ENCODE results near the gene SCAANT1. TPM values are rescaled to one million over a fixed set of nuclear protein-coding genes. Genes with fewer than 3 reads are reported as not detected.

SCAANT1 gene
- total and polyA plus RNA-seq, 2 of the 8 experiments (the other 6 are each of a cell fraction or from before 2014, with no cell fraction given), result not detected

DNA sequence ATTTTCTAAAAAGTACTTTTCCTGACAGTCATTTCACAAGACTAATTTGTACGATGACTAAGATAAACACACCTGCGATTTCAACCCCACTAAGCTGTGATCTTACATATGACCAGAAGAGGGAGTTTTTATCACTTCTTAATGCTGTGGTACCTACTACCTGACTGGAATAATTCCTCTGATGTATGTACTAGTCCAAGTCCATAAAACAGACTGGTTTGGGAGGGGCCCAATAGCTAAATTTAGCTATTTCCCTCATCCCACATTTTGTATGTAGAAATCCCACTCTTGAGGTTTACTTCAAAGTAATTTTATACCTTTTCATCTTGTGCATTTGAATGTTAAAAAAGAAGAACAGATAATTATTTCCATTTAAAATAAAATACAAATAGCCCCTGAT lies 49.7 kb upstream of the SCAANT1 start:
- no peak overlapping the region for H4K5ac ChIP-seq (ENCODE audit: insufficient read length, low read depth, low read length)
- no peak overlapping the region for H3K4me2 ChIP-seq (ENCODE audit: insufficient read depth in 1 of 2, low read depth in 2 of 2, low read length in 2 of 2)
- no peak overlapping the region for H3K27ac ChIP-seq (ENCODE audit: low read depth, low read length)
- H3K79me2 ChIP-seq (ENCODE audit: control insufficient read depth in 1 of 2, insufficient read depth in 2 of 2, low read length in 2 of 2), result peaks cover 0 to 2% of the 10 kb centered on the region in 2 experiments; a peak in 1 of 4 replicates
- H2BK5ac ChIP-seq (ENCODE audit: low read depth, low read length), result no peak overlapping the region
- H3K4ac ChIP-seq (replicated peaks; ENCODE audit: insufficient read length, low read depth, low read length), result no peak overlapping the region
- ChIA-PET POLR2A (ENCODE audit: partially characterized antibody) (interaction anchor here (1.5 kb wide), 1 partner anchor 47 kb away, joined by 4 read pairs; no protein-coding TSS in a partner anchor), CTCF (ENCODE audit: partially characterized antibody) (interaction anchor here (0.8 to 9.3 kb wide), 14 partner anchors 9 to 117 kb away, joined by 3 to 115 read pairs (median 6); no protein-coding TSS in a partner anchor)
- peak; percentile 25 to 49; a peak in 3 of 4 replicates for TF ChIP-seq RAD21 (IDR thresholded peaks at IDR 0.05 in 1 of 2, conservative IDR thresholded peaks at IDR 0.05 in 1 of 2; ENCODE audit: low read depth in 2 of 2, low read length in 2 of 2)
- 0 out of 2 replicates have a peak, but pooled peaks have one; percentile 20 for TF ChIP-seq MAFK (IDR thresholded peaks at IDR 0.05; ENCODE audit: low read depth, low read length)
- no peak for TF ChIP-seq JUND (IDR thresholded peaks at IDR 0.05; ENCODE audit: low read length)
- TF ChIP-seq, protein P1, sequence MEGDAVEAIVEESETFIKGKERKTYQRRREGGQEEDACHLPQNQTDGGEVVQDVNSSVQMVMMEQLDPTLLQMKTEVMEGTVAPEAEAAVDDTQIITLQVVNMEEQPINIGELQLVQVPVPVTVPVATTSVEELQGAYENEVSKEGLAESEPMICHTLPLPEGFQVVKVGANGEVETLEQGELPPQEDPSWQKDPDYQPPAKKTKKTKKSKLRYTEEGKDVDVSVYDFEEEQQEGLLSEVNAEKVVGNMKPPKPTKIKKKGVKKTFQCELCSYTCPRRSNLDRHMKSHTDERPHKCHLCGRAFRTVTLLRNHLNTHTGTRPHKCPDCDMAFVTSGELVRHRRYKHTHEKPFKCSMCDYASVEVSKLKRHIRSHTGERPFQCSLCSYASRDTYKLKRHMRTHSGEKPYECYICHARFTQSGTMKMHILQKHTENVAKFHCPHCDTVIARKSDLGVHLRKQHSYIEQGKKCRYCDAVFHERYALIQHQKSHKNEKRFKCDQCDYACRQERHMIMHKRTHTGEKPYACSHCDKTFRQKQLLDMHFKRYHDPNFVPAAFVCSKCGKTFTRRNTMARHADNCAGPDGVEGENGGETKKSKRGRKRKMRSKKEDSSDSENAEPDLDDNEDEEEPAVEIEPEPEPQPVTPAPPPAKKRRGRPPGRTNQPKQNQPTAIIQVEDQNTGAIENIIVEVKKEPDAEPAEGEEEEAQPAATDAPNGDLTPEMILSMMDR (IDR thresholded peaks at IDR 0.05; ENCODE audit: control extremely low read depth in 1 of 3, insufficient read depth in 1 of 3, low read depth in 1 of 3, low read length in 3 of 3), result peak in 2 of 3 experiments; percentile 26 to 64; a peak in 2 of 4 replicates
- no peaks in the 10 kb centered on the region for H3K36me3 ChIP-seq (ENCODE audit: control insufficient read depth in 2 of 4, insufficient read depth in 4 of 4, low read length in 3 of 4)
- 78% methylated on average over 2 of the region's 2 CpGs; no CpG with 5 or more reads in 1 of the 2 experiments for WGBS, 2 experiments (ENCODE audit: extremely low coverage in 1 of 2, insufficient coverage in 1 of 2, insufficient read length in 1 of 2, insufficient replicate concordance in 2 of 2, low coverage in 1 of 2, low lambda C conversion rate in 2 of 2, missing lambda C conversion rate in 1 of 2)
- DNase-seq (ENCODE audit: low read depth in 1 of 2, low spot score in 2 of 2) (no peak), FAIRE-seq (peak; percentile 71)
- no peak overlapping the region for H2BK15ac ChIP-seq (ENCODE audit: low read length)
- no peaks in the 10 kb centered on the region for H3K27me3 ChIP-seq (replicated peaks in 1 of 4; ENCODE audit: control insufficient read depth in 3 of 4, extremely low read depth in 1 of 4, insufficient read depth in 3 of 4, low read length in 3 of 4)
- no peak overlapping the region for H2BK12ac ChIP-seq (ENCODE audit: low read depth, low read length)
- no peak overlapping the region for H2BK120ac ChIP-seq (replicated peaks; ENCODE audit: low read depth, low read length)
- no peak overlapping the region for H3K56ac ChIP-seq (replicated peaks; ENCODE audit: insufficient read length, low read depth, low read length)
- H2BK20ac ChIP-seq (ENCODE audit: low read length), result no peak overlapping the region
- no peak overlapping the region for H2AFZ ChIP-seq (ENCODE audit: low read length)
- H3K4me1 ChIP-seq (replicated peaks in 1 of 4; ENCODE audit: control insufficient read depth in 3 of 4, insufficient read depth in 4 of 4, low read length in 3 of 4), result peaks cover 4 to 18% (median 9%) of the 10 kb centered on the region in 4 experiments; a peak in 6 of 7 replicates
- no peaks in the 10 kb centered on the region for H3K23me2 ChIP-seq (ENCODE audit: low read depth, low read length)
- no peak overlapping the region for H3K23ac ChIP-seq (ENCODE audit: insufficient read length)
- H4K91ac ChIP-seq (replicated peaks; ENCODE audit: insufficient read length, low read length), result no peak overlapping the region
- H3K14ac ChIP-seq (ENCODE audit: insufficient read length), result no peak overlapping the region
- peaks cover 0 to 2% of the 10 kb centered on the region in 2 experiments for H4K20me1 ChIP-seq (replicated peaks in 1 of 2; ENCODE audit: control insufficient read depth in 1 of 2, insufficient read depth in 2 of 2, low read length in 2 of 2)
- H3K9me3 ChIP-seq (ENCODE audit: insufficient read depth in 2 of 2, low read depth in 1 of 2, low read length in 1 of 2), result no peaks in the 10 kb centered on the region
- no peak overlapping the region for H2AK5ac ChIP-seq (ENCODE audit: low read depth, low read length)
- H3K79me1 ChIP-seq (ENCODE audit: low read depth, low read length), result no peaks in the 10 kb centered on the region
- H3K9ac ChIP-seq (replicated peaks in 1 of 4; ENCODE audit: extremely low read depth in 1 of 4, low read depth in 3 of 4, low read length in 3 of 4), result no peak overlapping the region
- H3K4me3 ChIP-seq (ENCODE audit: extremely low read depth in 1 of 4, insufficient read depth in 2 of 4, low read depth in 3 of 4, low read length in 4 of 4), result no peak overlapping the region
- no peak overlapping the region for H4K8ac ChIP-seq (ENCODE audit: extremely low read depth, insufficient read depth, low read length)
- H3K18ac ChIP-seq (ENCODE audit: extremely low read depth, low read length), result no peak overlapping the region
